ENCODE measurements around the gene ALG2. TPM values are rescaled to one million over a fixed set of nuclear protein-coding genes. Genes with fewer than 3 reads are reported as not detected.

The ALG2 gene
- total and polyA plus RNA-seq, 2 of the 13 experiments (the other 11 are each of a cell fraction or from before 2014, with no cell fraction given), result 46.2 to 49.0 TPM

GRCh38 chr9:99221621-99222415 lies at the start of gene ALG2, which contains the start of gene SEC61B (continued):
- TF ChIP-seq ZNF414 (CRISPR knock-in tag; IDR thresholded peaks at IDR 0.05) (0 out of 2 replicates have a peak, but pooled peaks have one; percentile 71), PAXIP1 (CRISPR knock-in tag; conservative IDR thresholded peaks at IDR 0.05) (no peak; the same call in 1 of the 2 replicates), TRAFD1 (CRISPR knock-in tag; IDR thresholded peaks at IDR 0.05; ENCODE audit: borderline replicate concordance) (peak; percentile 93; the same call in 1 of the 2 replicates), ZKSCAN5 (CRISPR knock-in tag; IDR thresholded peaks at IDR 0.05) (no peak), POLR2AphosphoS5 (IDR thresholded peaks at IDR 0.05; ENCODE audit: low read depth, low read length) (peak; percentile 91), ERF (CRISPR knock-in tag; IDR thresholded peaks at IDR 0.05) (peak; percentile 9; the same call in 1 of the 2 replicates), ZNF792 (CRISPR knock-in tag; IDR thresholded peaks at IDR 0.05) (no peak), KLF6 (CRISPR knock-in tag; IDR thresholded peaks at IDR 0.05) (peak; percentile 55; the same call in 1 of the 2 replicates), ZNF574 (CRISPR knock-in tag; IDR thresholded peaks at IDR 0.05) (peak; percentile 83), CREB3 (CRISPR knock-in tag; IDR thresholded peaks at IDR 0.05) (0 out of 2 replicates have a peak, but pooled peaks have one; percentile 30), ZNF441 (CRISPR knock-in tag; IDR thresholded peaks at IDR 0.05; ENCODE audit: borderline replicate concordance) (peak; percentile 66; the same call in 1 of the 2 replicates), ZNF564 (CRISPR knock-in tag; IDR thresholded peaks at IDR 0.05) (peak; percentile 76), ZFP82 (CRISPR knock-in tag; IDR thresholded peaks at IDR 0.05; ENCODE audit: borderline replicate concordance) (peak; percentile 47; the same call in 1 of the 2 replicates), PRMT3 (CRISPR knock-in tag; IDR thresholded peaks at IDR 0.05; ENCODE audit: borderline replicate concordance, low read depth) (0 out of 2 replicates have a peak, but pooled peaks have one; percentile 26), ZNF431 (CRISPR knock-in tag; IDR thresholded peaks at IDR 0.05; ENCODE audit: borderline replicate concordance, low read depth) (peak; percentile 50; the same call in 1 of the 2 replicates), ZNF605 (CRISPR knock-in tag; IDR thresholded peaks at IDR 0.05) (peak; percentile 68), STAG1 (CRISPR knock-in tag; IDR thresholded peaks at IDR 0.05) (no peak)

Measured in HepG2 (cell line).